RWPE2 (cell line): ENCODE measurements around the gene MSH3.

Source experiments
- ATAC-seq: fragments of 200-7000 bp; cut with Tn5 transposase; 3 replicates; pipeline ENCODE4 v1.9.1; 2021; ENCODE audit warnings: low read depth
- DNase-seq: peaks from one replicate; pipeline ENCODE4 v3.0.0-alpha.2; 2020; ENCODE audit warnings: low spot score
- H3K27ac ChIP-seq: fragments of 450-650 bp; 2 replicates; pipeline ENCODE4 v1.5.1; 2017; ENCODE audit warnings: mild to moderate bottlenecking; ENCODE audit not compliant: poor library complexity, severe bottlenecking
- H3K27me3 ChIP-seq: fragments of 250-450 bp; sonication (Bioruptor Pico); 2 replicates; pipeline ENCODE4 v1.5.1; 2021; ENCODE audit warnings: mild to moderate bottlenecking, moderate library complexity; ENCODE audit not compliant: insufficient read depth, poor library complexity, severe bottlenecking
- H3K36me3 ChIP-seq: fragments of 250-450 bp; sonication (Bioruptor Pico); 2 replicates; pipeline ENCODE4 v1.5.1; 2020; ENCODE audit warnings: low read depth, mild to moderate bottlenecking, moderate library complexity
- H3K4me1 ChIP-seq: fragments of 250-450 bp; sonication (Bioruptor Pico); 2 replicates; pipeline ENCODE4 v1.5.1; 2021; ENCODE audit warnings: mild to moderate bottlenecking, moderate library complexity; ENCODE audit not compliant: insufficient read depth, poor library complexity, severe bottlenecking
- H3K4me3 ChIP-seq: fragments of 250-450 bp; sonication (Bioruptor Pico); 2 replicates; pipeline ENCODE4 v1.5.1; 2021; ENCODE audit warnings: mild to moderate bottlenecking, moderate library complexity; ENCODE audit not compliant: severe bottlenecking
- H3K9me3 ChIP-seq: fragments of 250-450 bp; sonication (Bioruptor Pico); 2 replicates; pipeline ENCODE4 v1.5.1; 2021; ENCODE audit warnings: mild to moderate bottlenecking, moderate library complexity; ENCODE audit not compliant: severe bottlenecking
- CTCF ChIP-seq: fragments of 450-650 bp; IDR thresholded peaks from one replicate; pipeline ENCODE4 v1.5.1; 2017; ENCODE audit warnings: mild to moderate bottlenecking, moderate library complexity; ENCODE audit not compliant: poor library complexity, severe bottlenecking

Gene MSH3

GRCh38 chr5:80745490-80745889 lies 91.0 kb downstream of the MSH3 start:
- H3K9me3 ChIP-seq = no peaks in the 10 kb centered on the region
- no peaks in the 10 kb centered on the region for H3K4me1 ChIP-seq
- peak; percentile 93 for ATAC-seq
- no peak for DNase-seq
- no peak overlapping the region for H3K27ac ChIP-seq
- no peak for TF ChIP-seq CTCF
- H3K27me3 ChIP-seq = no peaks in the 10 kb centered on the region
- peaks cover 26% of the 10 kb centered on the region for H3K36me3 ChIP-seq
- no peak overlapping the region for H3K4me3 ChIP-seq

- Histone ChIP-seq H3K36me3 (peaks cover 27% of the 10 kb centered on the region), H3K4me3 (no peak overlapping the region), H3K27ac (no peak overlapping the region), H3K4me1 (no peaks in the 10 kb centered on the region), H3K27me3 (no peaks in the 10 kb centered on the region), H3K9me3 (no peaks in the 10 kb centered on the region)
- TF ChIP-seq CTCF = no peak
- DNase-seq (no peak), ATAC-seq (no peak)
Measured at GRCh38 chr5:80747922-80748321, 93.5 kb downstream of the MSH3 start.

GRCh38 chr5:80752427-80752826 lies 98.0 kb downstream of the MSH3 start:
- no peak for ATAC-seq

GRCh38 chr5:80753712-80754111 lies 99.3 kb downstream of the MSH3 start:
- no peaks in the 10 kb centered on the region for H3K4me1 ChIP-seq
- no peak for DNase-seq
- no peaks in the 10 kb centered on the region for H3K9me3 ChIP-seq
- TF ChIP-seq CTCF = no peak
- H3K27ac ChIP-seq = no peak overlapping the region
- no peak overlapping the region for H3K4me3 ChIP-seq
- no peaks in the 10 kb centered on the region for H3K27me3 ChIP-seq
- H3K36me3 ChIP-seq = peaks cover 4% of the 10 kb centered on the region; the same call in 1 of the 2 replicates
- no peak for ATAC-seq

More at GRCh38 chr5:80752427-80752826, 98.0 kb downstream of the MSH3 start:
- H3K36me3 ChIP-seq = peaks cover 11% of the 10 kb centered on the region
- no peak for TF ChIP-seq CTCF
- H3K4me1 ChIP-seq = no peaks in the 10 kb centered on the region
- no peaks in the 10 kb centered on the region for H3K27me3 ChIP-seq
- H3K4me3 ChIP-seq = no peak overlapping the region
- DNase-seq = no peak
- H3K9me3 ChIP-seq = no peaks in the 10 kb centered on the region
- no peak overlapping the region for H3K27ac ChIP-seq

- H3K27ac ChIP-seq = no peak overlapping the region
- TF ChIP-seq CTCF = no peak
- no peaks in the 10 kb centered on the region for H3K4me1 ChIP-seq
- peaks cover 4% of the 10 kb centered on the region; the same call in 1 of the 2 replicates for H3K36me3 ChIP-seq
- no peaks in the 10 kb centered on the region for H3K27me3 ChIP-seq
- no peak overlapping the region for H3K4me3 ChIP-seq
- no peaks in the 10 kb centered on the region for H3K9me3 ChIP-seq
- ATAC-seq (no peak), DNase-seq (no peak)
Measured at GRCh38 chr5:80754900-80755299, 100.4 kb downstream of the MSH3 start.
